ENCODE measurements around the gene EFCAB9. TPM values are rescaled to one million over a fixed set of nuclear protein-coding genes. Genes with fewer than 3 reads are reported as not detected.

Gene EFCAB9
- polyA plus RNA-seq, 3 donors, result not detected

DNA sequence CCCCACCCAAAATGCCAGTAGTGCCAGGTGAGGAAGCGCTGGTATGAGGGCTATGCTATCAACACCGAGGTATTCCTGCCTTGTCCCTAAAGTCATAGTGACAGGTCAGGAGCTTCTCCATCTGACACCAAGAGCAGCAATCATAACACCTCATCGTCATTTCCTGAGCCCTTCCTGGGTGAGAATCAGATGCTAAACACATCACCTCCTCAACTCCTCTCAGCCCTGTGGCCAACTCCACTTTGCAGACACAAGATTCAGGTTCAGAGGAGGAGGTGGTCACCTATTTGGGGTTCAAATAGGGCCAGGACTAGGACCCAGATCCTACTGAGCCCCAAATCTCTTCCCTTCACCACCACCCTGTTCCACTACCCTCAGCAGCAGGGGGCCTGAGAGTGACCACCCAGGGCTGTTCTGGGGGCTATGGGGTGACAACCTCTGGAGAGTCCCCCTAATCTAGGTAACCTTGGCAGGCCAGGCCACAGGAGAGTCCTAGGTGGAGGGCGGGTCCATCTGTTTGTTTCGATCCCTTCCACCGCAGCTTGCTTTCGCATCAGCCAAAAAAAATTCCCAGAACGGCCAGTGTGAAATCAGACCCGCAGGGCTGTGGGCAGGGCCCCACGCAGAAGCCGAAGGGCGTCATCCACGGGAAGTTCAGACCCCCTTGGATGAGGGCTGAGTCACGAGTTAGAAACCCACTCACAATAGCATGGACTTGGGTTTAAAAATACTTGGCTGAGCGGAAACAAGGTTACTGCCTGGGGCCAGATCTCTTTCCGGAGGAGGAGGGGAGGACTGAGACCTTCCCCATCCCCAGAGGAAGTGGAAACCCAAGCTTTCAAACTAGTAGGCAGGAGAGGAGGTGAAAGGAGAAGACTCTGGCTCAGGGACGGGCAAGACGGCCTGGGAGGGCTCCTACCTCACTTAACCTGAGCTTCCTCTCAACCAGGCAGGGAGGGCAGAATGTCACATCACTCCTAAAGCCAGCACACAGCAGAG, 14.7 kb upstream of the EFCAB9 start:
- peak; percentile 72 to 90 (median 74) for DNase-seq
- H3K4me3 ChIP-seq (replicated peaks in 1 of 3; ENCODE audit: low read depth in 2 of 3, low read length in 3 of 3), result peak overlapping the region; percentile 18 to 88 (median 20)
- intact Hi-C loops (cut with micrococcal nuclease), result loop anchor here in 1 of 2 donors (2.0 kb wide), 1 partner anchor 64 kb away; no protein-coding TSS in a partner anchor
- H3K9me3 ChIP-seq (replicated peaks in 1 of 2; ENCODE audit: control insufficient read depth in 1 of 2, insufficient read depth in 1 of 2, low read length in 2 of 2), result no peaks in the 10 kb centered on the region
- H2AFZ ChIP-seq (ENCODE audit: insufficient read depth, low read depth, low read length, poor library complexity, severe bottlenecking), result no peak overlapping the region
- peak overlapping the region; percentile 80 to 87 for H3K4me3 Mint-ChIP-seq
- H3K27me3 Mint-ChIP-seq (ENCODE audit: low read depth in 3 of 3), result peaks cover 0 to 9% (median 0%) of the 10 kb centered on the region in 3 donors
- H3K4me2 ChIP-seq (replicated peaks; ENCODE audit: extremely low read depth, low read length, poor library complexity, severe bottlenecking), result peak overlapping the region; percentile 86
- H3K4me1 Mint-ChIP-seq, result peaks cover 94% of the 10 kb centered on the region
- H3K27ac ChIP-seq (ENCODE audit: low read depth in 1 of 2, low read length in 2 of 2), result peak overlapping the region; percentile 92 to 93
- H3K79me2 ChIP-seq (ENCODE audit: insufficient read depth, low read length), result peaks cover 100% of the 10 kb centered on the region
- H3K27me3 ChIP-seq (ENCODE audit: control insufficient read depth in 2 of 2, insufficient read depth in 2 of 2, low read length in 2 of 2), result no peaks in the 10 kb centered on the region
- no peaks in the 10 kb centered on the region for H3K9me3 Mint-ChIP-seq
- H3K4me1 ChIP-seq (ENCODE audit: control insufficient read depth in 1 of 2, insufficient read depth in 2 of 2, low read length in 2 of 2), result peaks cover 87 to 100% of the 10 kb centered on the region in 2 donors
- WGBS (ENCODE audit: insufficient coverage), result 8% methylated on average over 12 of the region's 18 CpGs
- TF ChIP-seq, protein P1, sequence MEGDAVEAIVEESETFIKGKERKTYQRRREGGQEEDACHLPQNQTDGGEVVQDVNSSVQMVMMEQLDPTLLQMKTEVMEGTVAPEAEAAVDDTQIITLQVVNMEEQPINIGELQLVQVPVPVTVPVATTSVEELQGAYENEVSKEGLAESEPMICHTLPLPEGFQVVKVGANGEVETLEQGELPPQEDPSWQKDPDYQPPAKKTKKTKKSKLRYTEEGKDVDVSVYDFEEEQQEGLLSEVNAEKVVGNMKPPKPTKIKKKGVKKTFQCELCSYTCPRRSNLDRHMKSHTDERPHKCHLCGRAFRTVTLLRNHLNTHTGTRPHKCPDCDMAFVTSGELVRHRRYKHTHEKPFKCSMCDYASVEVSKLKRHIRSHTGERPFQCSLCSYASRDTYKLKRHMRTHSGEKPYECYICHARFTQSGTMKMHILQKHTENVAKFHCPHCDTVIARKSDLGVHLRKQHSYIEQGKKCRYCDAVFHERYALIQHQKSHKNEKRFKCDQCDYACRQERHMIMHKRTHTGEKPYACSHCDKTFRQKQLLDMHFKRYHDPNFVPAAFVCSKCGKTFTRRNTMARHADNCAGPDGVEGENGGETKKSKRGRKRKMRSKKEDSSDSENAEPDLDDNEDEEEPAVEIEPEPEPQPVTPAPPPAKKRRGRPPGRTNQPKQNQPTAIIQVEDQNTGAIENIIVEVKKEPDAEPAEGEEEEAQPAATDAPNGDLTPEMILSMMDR (IDR thresholded peaks at IDR 0.05), result no peak
- peaks cover 100% of the 10 kb centered on the region for H4K20me1 ChIP-seq (ENCODE audit: insufficient read depth, low read length)
- H3K27ac Mint-ChIP-seq, result peak overlapping the region; percentile 96 to 98 (median 97)
- H3K36me3 ChIP-seq (replicated peaks in 1 of 2; ENCODE audit: control insufficient read depth in 1 of 2, insufficient read depth in 2 of 2, low read length in 2 of 2), result peaks cover 8 to 29% of the 10 kb centered on the region in 2 donors
- H3K36me3 Mint-ChIP-seq, result peaks cover 44 to 61% of the 10 kb centered on the region in 2 donors
- H3K9ac ChIP-seq (ENCODE audit: insufficient read depth, low read length, poor library complexity, severe bottlenecking), result peak overlapping the region; percentile 67

GRCh38 chr5:172180936-172181335, 13.0 kb upstream of the EFCAB9 start:
- Mint-ChIP-seq H3K9me3 (no peaks in the 10 kb centered on the region), H3K27ac (peak overlapping the region in 6 of 7 donors; percentile 50 to 98 (median 97)), H3K27me3 (ENCODE audit: low read depth in 3 of 3) (peaks cover 0 to 4% (median 0%) of the 10 kb centered on the region in 3 donors), H3K4me1 (peaks cover 94% of the 10 kb centered on the region), H3K36me3 (peaks cover 54 to 77% of the 10 kb centered on the region in 2 donors), H3K4me3 (peak overlapping the region; percentile 31 to 48)
- H3K4me2 ChIP-seq (replicated peaks; ENCODE audit: extremely low read depth, low read length, poor library complexity, severe bottlenecking), result peak overlapping the region; percentile 20
- no peaks in the 10 kb centered on the region for H3K27me3 ChIP-seq (ENCODE audit: control insufficient read depth in 2 of 2, insufficient read depth in 2 of 2, low read length in 2 of 2)
- no peak overlapping the region for H2AFZ ChIP-seq (ENCODE audit: insufficient read depth, low read depth, low read length, poor library complexity, severe bottlenecking)
- WGBS (ENCODE audit: insufficient coverage), result 94% methylated on average over 7 of the region's 9 CpGs
- no peaks in the 10 kb centered on the region for H3K9me3 ChIP-seq (replicated peaks in 1 of 2; ENCODE audit: control insufficient read depth in 1 of 2, insufficient read depth in 1 of 2, low read length in 2 of 2)
- H3K36me3 ChIP-seq (replicated peaks in 1 of 2; ENCODE audit: control insufficient read depth in 1 of 2, insufficient read depth in 2 of 2, low read length in 2 of 2), result peaks cover 9 to 30% of the 10 kb centered on the region in 2 donors
- peaks cover 88 to 100% of the 10 kb centered on the region in 2 donors for H3K4me1 ChIP-seq (ENCODE audit: control insufficient read depth in 1 of 2, insufficient read depth in 2 of 2, low read length in 2 of 2)
- intact Hi-C loops (cut with micrococcal nuclease), result no loop called here
- peak overlapping the region in 1 of 2 donors; percentile 40 for H3K27ac ChIP-seq (ENCODE audit: low read depth in 1 of 2, low read length in 2 of 2)
- peaks cover 100% of the 10 kb centered on the region for H3K79me2 ChIP-seq (ENCODE audit: insufficient read depth, low read length)
- DNase-seq, result no peak
- TF ChIP-seq, protein P1 (IDR thresholded peaks at IDR 0.05), result no peak
- H4K20me1 ChIP-seq (ENCODE audit: insufficient read depth, low read length), result peaks cover 100% of the 10 kb centered on the region
- no peak overlapping the region for H3K9ac ChIP-seq (ENCODE audit: insufficient read depth, low read length, poor library complexity, severe bottlenecking)
- H3K4me3 ChIP-seq (replicated peaks in 1 of 3; ENCODE audit: low read depth in 2 of 3, low read length in 3 of 3), result peak overlapping the region in 1 of 3 experiments; percentile 35

Data from CD14-positive monocyte (primary cell).